ENCODE results near the gene TMEM252. TPM values are rescaled to one million over a fixed set of nuclear protein-coding genes. Genes with fewer than 3 reads are reported as not detected.

Gene TMEM252
- total RNA-seq, 1 donor from 2014 or later = not detected

DNA sequence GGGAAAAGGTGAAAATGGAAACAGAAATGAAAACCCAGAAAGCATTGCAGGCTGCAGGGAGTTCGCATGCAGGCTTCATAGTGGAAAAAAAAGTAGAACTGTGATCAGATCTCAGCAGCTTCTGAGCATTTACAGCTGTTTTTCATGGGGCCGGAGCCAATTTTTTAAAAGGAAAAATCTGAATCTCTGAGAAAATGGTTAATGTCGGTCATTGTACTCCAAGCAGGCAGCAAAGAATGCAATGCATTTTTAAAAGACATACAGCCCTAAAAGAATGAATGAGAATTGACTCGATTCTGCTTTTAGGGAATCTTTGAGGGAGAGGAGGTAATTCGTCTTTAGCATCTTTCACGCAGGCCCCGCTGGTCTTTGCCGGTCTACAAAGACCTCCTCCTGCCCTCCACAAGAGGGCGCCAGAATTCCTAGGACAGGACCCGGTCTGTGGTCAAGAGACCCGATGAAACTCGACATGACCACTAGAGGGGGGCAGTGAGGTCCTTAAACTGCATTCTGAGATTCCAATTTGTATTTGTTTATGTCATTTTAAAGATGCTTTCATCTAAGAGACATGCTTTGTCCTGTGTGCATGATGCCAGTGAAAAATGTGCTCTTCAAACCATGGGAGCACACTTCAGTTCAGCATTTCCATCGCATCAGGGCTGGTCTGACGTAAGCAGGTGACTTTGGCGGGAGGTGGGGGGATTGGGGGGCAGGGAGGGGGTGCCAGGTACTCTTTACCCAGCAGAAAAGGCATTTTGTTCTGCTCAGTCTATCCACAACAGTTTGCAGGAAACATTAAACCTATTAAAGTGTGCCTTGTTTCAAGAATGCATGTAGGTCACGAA is 43.7 kb upstream of the TMEM252 start:
- Histone ChIP-seq H3K9ac (ENCODE audit: low read length) (no peak overlapping the region), H3K79me2 (ENCODE audit: insufficient read depth, low read length) (no peaks in the 10 kb centered on the region), H4K20me1 (ENCODE audit: insufficient read depth, low read length) (no peaks in the 10 kb centered on the region), H3K4me1 (ENCODE audit: insufficient read depth, low read length) (no peaks in the 10 kb centered on the region), H2AFZ (ENCODE audit: low read depth, low read length) (no peak overlapping the region), H3K36me3 (ENCODE audit: insufficient read depth, low read length) (no peaks in the 10 kb centered on the region), H3K27ac (ENCODE audit: low read depth, low read length) (no peak overlapping the region), H3K4me2 (ENCODE audit: low read length) (no peak overlapping the region), H3K9me3 (ENCODE audit: insufficient read depth, low read depth, low read length) (no peaks in the 10 kb centered on the region), H3K27me3 (ENCODE audit: insufficient read depth, low read length) (no peaks in the 10 kb centered on the region), H3K4me3 (ENCODE audit: insufficient read depth, low read depth, low read length) (no peak overlapping the region)
- Mint-ChIP-seq H3K9me3 (ENCODE audit: unreplicated experiment) (peaks cover 12% of the 10 kb centered on the region), H3K4me3 (ENCODE audit: unreplicated experiment) (no peak overlapping the region), H3K36me3 (ENCODE audit: low read depth, unreplicated experiment) (no peaks in the 10 kb centered on the region), H3K4me1 (ENCODE audit: low read depth, unreplicated experiment) (no peaks in the 10 kb centered on the region), H3K27ac (ENCODE audit: unreplicated experiment) (no peak overlapping the region), H3K27me3 (ENCODE audit: low read depth, unreplicated experiment) (peaks cover 12% of the 10 kb centered on the region)
- DNase-seq (ENCODE audit: low read depth) = peak; percentile 36
- TF ChIP-seq, protein P1, sequence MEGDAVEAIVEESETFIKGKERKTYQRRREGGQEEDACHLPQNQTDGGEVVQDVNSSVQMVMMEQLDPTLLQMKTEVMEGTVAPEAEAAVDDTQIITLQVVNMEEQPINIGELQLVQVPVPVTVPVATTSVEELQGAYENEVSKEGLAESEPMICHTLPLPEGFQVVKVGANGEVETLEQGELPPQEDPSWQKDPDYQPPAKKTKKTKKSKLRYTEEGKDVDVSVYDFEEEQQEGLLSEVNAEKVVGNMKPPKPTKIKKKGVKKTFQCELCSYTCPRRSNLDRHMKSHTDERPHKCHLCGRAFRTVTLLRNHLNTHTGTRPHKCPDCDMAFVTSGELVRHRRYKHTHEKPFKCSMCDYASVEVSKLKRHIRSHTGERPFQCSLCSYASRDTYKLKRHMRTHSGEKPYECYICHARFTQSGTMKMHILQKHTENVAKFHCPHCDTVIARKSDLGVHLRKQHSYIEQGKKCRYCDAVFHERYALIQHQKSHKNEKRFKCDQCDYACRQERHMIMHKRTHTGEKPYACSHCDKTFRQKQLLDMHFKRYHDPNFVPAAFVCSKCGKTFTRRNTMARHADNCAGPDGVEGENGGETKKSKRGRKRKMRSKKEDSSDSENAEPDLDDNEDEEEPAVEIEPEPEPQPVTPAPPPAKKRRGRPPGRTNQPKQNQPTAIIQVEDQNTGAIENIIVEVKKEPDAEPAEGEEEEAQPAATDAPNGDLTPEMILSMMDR (IDR thresholded peaks at IDR 0.05; ENCODE audit: insufficient read depth, low read depth, low read length) = peak; percentile 100
- TF ChIP-seq EZH2 (IDR thresholded peaks at IDR 0.05; ENCODE audit: insufficient read depth, low read length) = no peak
- peak; percentile 59 for FAIRE-seq

DNA sequence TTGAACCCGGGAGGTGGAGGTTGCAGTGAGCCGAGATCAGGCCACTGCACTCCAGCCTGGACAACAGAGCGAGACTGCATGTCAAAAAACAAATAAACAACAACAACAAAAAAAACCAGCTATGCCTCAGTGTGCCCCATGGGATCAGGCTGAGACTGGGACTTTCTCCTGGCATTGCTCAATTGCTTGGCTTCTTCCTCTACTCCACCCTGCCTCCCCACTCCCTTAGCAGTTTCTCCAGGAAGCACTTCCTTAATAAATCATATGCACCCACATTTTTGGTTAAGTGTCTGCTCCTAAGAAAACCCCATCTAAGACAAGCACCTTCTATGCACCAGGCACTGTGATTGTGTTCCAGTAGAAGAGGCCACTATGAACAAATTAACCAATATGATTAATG is 41.0 kb upstream of the TMEM252 start:
- no peaks in the 10 kb centered on the region for H4K20me1 ChIP-seq (ENCODE audit: insufficient read depth, low read length)
- no peaks in the 10 kb centered on the region for H3K36me3 Mint-ChIP-seq (ENCODE audit: low read depth, unreplicated experiment)
- H3K27me3 Mint-ChIP-seq (ENCODE audit: low read depth, unreplicated experiment) = peaks cover 12% of the 10 kb centered on the region
- FAIRE-seq (no peak), DNase-seq (ENCODE audit: low read depth) (no peak)
- H3K27me3 ChIP-seq (ENCODE audit: insufficient read depth, low read length) = no peaks in the 10 kb centered on the region
- TF ChIP-seq, protein P1 (IDR thresholded peaks at IDR 0.05; ENCODE audit: insufficient read depth, low read depth, low read length) = no peak
- no peak for TF ChIP-seq EZH2 (IDR thresholded peaks at IDR 0.05; ENCODE audit: insufficient read depth, low read length)
- H3K79me2 ChIP-seq (ENCODE audit: insufficient read depth, low read length) = no peaks in the 10 kb centered on the region
- no peaks in the 10 kb centered on the region for H3K4me1 ChIP-seq (ENCODE audit: insufficient read depth, low read length)
- H3K4me2 ChIP-seq (ENCODE audit: low read length) = no peak overlapping the region
- no peak overlapping the region for H3K27ac ChIP-seq (ENCODE audit: low read depth, low read length)
- no peaks in the 10 kb centered on the region for H3K9me3 Mint-ChIP-seq (ENCODE audit: unreplicated experiment)
- no peak overlapping the region for H3K9ac ChIP-seq (ENCODE audit: low read length)
- no peak overlapping the region for H2AFZ ChIP-seq (ENCODE audit: low read depth, low read length)
- H3K4me3 Mint-ChIP-seq (ENCODE audit: unreplicated experiment) = no peak overlapping the region
- no peaks in the 10 kb centered on the region for H3K9me3 ChIP-seq (ENCODE audit: insufficient read depth, low read depth, low read length)
- no peak overlapping the region for H3K4me3 ChIP-seq (ENCODE audit: insufficient read depth, low read depth, low read length)
- H3K4me1 Mint-ChIP-seq (ENCODE audit: low read depth, unreplicated experiment) = no peaks in the 10 kb centered on the region
- H3K27ac Mint-ChIP-seq (ENCODE audit: unreplicated experiment) = no peak overlapping the region
- H3K36me3 ChIP-seq (ENCODE audit: insufficient read depth, low read length) = no peaks in the 10 kb centered on the region

All from astrocyte (in vitro differentiated cells and primary cell).